T-cell (primary cell): ENCODE measurements around the gene ZFAND3. TPM values are rescaled to one million over a fixed set of nuclear protein-coding genes. Genes with fewer than 3 reads are reported as not detected.

ENCODE experiments used
- ATAC-seq, 4 experiments: fragments of 200-7000 bp in 3 of 4; fragments of 150-1000 bp in 1 of 4; cut with Tn5 transposase; replicated peaks in 1 of 4; 1 replicate in 3 of 4; 2 replicates in 1 of 4; pipeline ENCODE4 v1.10.0; 2021; ENCODE audit warnings: moderate library complexity in 3 of 4, mild to moderate bottlenecking in 2 of 4, moderate number of reproducible peaks in 1 of 4
- CTCF ChIA-PET, 2 donors: fragments of 300-600 bp; sonication (Branson Sonifier 250); formaldehyde crosslinking; loops; one replicate each; lab custom pipeline; 2022; ENCODE audit warnings: antibody characterized with exemption in 2 of 2; lab: Charles Lee
- POLR2A ChIA-PET, 2 donors: fragments of 300-600 bp; sonication (Branson Sonifier 250); formaldehyde crosslinking; loops; one replicate each; lab custom pipeline; 2022; ENCODE audit warnings: antibody characterized with exemption in 2 of 2; lab: Charles Lee
- DNase-seq, 35 experiments: peaks; one replicate each; pipeline versions ENCODE4 v3.0.0 to v3.0.0-alpha.2; 2013 to 2023
- H3K27ac ChIP-seq: one replicate; pipeline ENCODE4 v1.5.1; 2013; ENCODE audit warnings: low read length
- H3K27me3 ChIP-seq, 2 experiments: replicated peaks in 1 of 2; 1 replicate in 1 of 2; 2 replicates in 1 of 2; pipeline versions ENCODE4 v1.6.1 to v1.7.0; 2013; ENCODE audit warnings: low read length in 1 of 2, mixed read lengths in 1 of 2; ENCODE audit not compliant: control insufficient read depth in 2 of 2, insufficient read depth in 2 of 2; ENCODE audit errors: extremely low read depth in 1 of 2
- H3K36me3 ChIP-seq, 2 donors: 1 replicate in 1 of 2; 2 replicates in 1 of 2; pipeline versions ENCODE4 v1.6.1 to v1.7.0; 2013; ENCODE audit warnings: low read length in 1 of 2; ENCODE audit not compliant: control insufficient read depth in 2 of 2, insufficient read depth in 1 of 2; ENCODE audit errors: extremely low read depth in 1 of 2
- H3K4me1 ChIP-seq, 2 experiments: 1 replicate in 1 of 2; 2 replicates in 1 of 2; pipeline versions ENCODE4 v1.6.1 to v1.7.0; 2013; ENCODE audit warnings: low read length in 2 of 2, mixed read lengths in 1 of 2; ENCODE audit not compliant: insufficient read depth in 2 of 2, control insufficient read depth in 1 of 2; ENCODE audit errors: extremely low read depth in 1 of 2
- H3K4me3 ChIP-seq, 2 donors: 1 replicate in 1 of 2; 2 replicates in 1 of 2; pipeline versions ENCODE4 v1.5.1 to v1.7.0; 2013; ENCODE audit warnings: mild to moderate bottlenecking in 2 of 2, low read length in 1 of 2, moderate library complexity in 1 of 2; ENCODE audit not compliant: control insufficient read depth in 1 of 2; ENCODE audit errors: extremely low read depth in 1 of 2
- H3K9me3 ChIP-seq: 2 replicates; pipeline ENCODE4 v1.7.0; 2013
- H3K27ac Mint-ChIP-seq, 2 donors: one replicate each; pipeline ENCODE4 v1.8.0; 2020 to 2021; ENCODE audit warnings: mild to moderate bottlenecking in 2 of 2, mixed read lengths in 2 of 2
- H3K27me3 Mint-ChIP-seq, 2 donors: one replicate each; pipeline ENCODE4 v1.8.0; 2021 to 2022; ENCODE audit warnings: mixed read lengths in 2 of 2
- H3K36me3 Mint-ChIP-seq: one replicate; pipeline ENCODE4 v1.8.0; 2021; ENCODE audit warnings: mixed read lengths
- H3K4me1 Mint-ChIP-seq, 3 donors: one replicate each; pipeline ENCODE4 v1.8.0; 2020 to 2022; ENCODE audit warnings: mixed read lengths in 3 of 3, mild to moderate bottlenecking in 1 of 3
- H3K4me3 Mint-ChIP-seq, 3 donors: one replicate each; pipeline ENCODE4 v1.8.0; 2020 to 2022; ENCODE audit warnings: mild to moderate bottlenecking in 3 of 3, mixed read lengths in 3 of 3, moderate library complexity in 3 of 3
- H3K9me3 Mint-ChIP-seq, 3 donors: one replicate each; pipeline ENCODE4 v1.8.0; 2020 to 2022; ENCODE audit warnings: mixed read lengths in 3 of 3
- WGBS: methylation state at CpG from one replicate; pipeline ENCODE4 v1.1.5; 2013; ENCODE audit warnings: missing lambda C conversion rate; ENCODE audit not compliant: insufficient coverage; 5-methylcytosine and 5-hydroxymethylcytosine counted together
- total RNA-seq, 35 experiments: library from RNA in 6 of 35; stranded (reverse) in 6 of 35; fragments of 120-200 nt in 1 of 35; gene quantifications; one replicate each; pipeline versions ENCODE4 v1.2.1 to v1.2.4 and lab custom pipeline; 2013 to 2026

ZFAND3 gene
- total RNA-seq, 5 donors from 2014 or later (not counting 1 experiment from before 2014, with no cell fraction given) = 35.6 to 59.3 (median 36.4) TPM

- no peak overlapping the region for H3K27ac Mint-ChIP-seq
- Histone ChIP-seq H3K36me3 (no peaks in the 10 kb centered on the region), H3K9me3 (no peaks in the 10 kb centered on the region), H3K27ac (no peak overlapping the region), H3K4me3 (no peak overlapping the region), H3K27me3 (no peaks in the 10 kb centered on the region), H3K4me1 (peaks cover 0 to 6% of the 10 kb centered on the region in 2 experiments)
- H3K36me3 Mint-ChIP-seq = peaks cover 3% of the 10 kb centered on the region
- no peak for DNase-seq
- H3K9me3 Mint-ChIP-seq = no peaks in the 10 kb centered on the region
- WGBS = no CpG with 5 or more reads among the region's 1 CpG
- no peak for ATAC-seq
- CTCF ChIA-PET = no interaction called here
- H3K4me1 Mint-ChIP-seq = peaks cover 70 to 79% (median 71%) of the 10 kb centered on the region in 3 donors
- H3K4me3 Mint-ChIP-seq = no peak overlapping the region
- no peaks in the 10 kb centered on the region for H3K27me3 Mint-ChIP-seq
- POLR2A ChIA-PET = no interaction called here
These were observed 167.5 kb downstream of the ZFAND3 start for GRCh38 chr6:37987018-37987417.

- H3K27me3 ChIP-seq = no peaks in the 10 kb centered on the region
- H3K36me3 Mint-ChIP-seq = peaks cover 3% of the 10 kb centered on the region
- no peaks in the 10 kb centered on the region for H3K9me3 ChIP-seq
- ChIA-PET CTCF (no interaction called here), POLR2A (no interaction called here)
- H3K27ac ChIP-seq = no peak overlapping the region
- H3K27ac Mint-ChIP-seq = no peak overlapping the region
- peaks cover 74 to 81% (median 74%) of the 10 kb centered on the region in 3 donors for H3K4me1 Mint-ChIP-seq
- H3K36me3 ChIP-seq = no peaks in the 10 kb centered on the region
- H3K4me3 ChIP-seq = no peak overlapping the region
- ATAC-seq (no peak), DNase-seq (no peak)
- H3K4me3 Mint-ChIP-seq = no peak overlapping the region
- H3K27me3 Mint-ChIP-seq = no peaks in the 10 kb centered on the region
- no peaks in the 10 kb centered on the region for H3K9me3 Mint-ChIP-seq
- peaks cover 0 to 6% of the 10 kb centered on the region in 2 experiments for H3K4me1 ChIP-seq
- WGBS = no CpG with 5 or more reads among the region's 2 CpGs
These were observed 168.0 kb downstream of the ZFAND3 start for GRCh38 chr6:37987559-37987958.

GRCh38 chr6:37988127-37988526 is 168.6 kb downstream of the ZFAND3 start:
- Mint-ChIP-seq H3K9me3 (no peaks in the 10 kb centered on the region), H3K27me3 (no peaks in the 10 kb centered on the region), H3K4me3 (no peak overlapping the region), H3K4me1 (peaks cover 77 to 83% (median 78%) of the 10 kb centered on the region in 3 donors), H3K36me3 (peaks cover 3% of the 10 kb centered on the region), H3K27ac (no peak overlapping the region)
- Histone ChIP-seq H3K4me3 (no peak overlapping the region), H3K27ac (no peak overlapping the region), H3K4me1 (peaks cover 0 to 6% of the 10 kb centered on the region in 2 experiments), H3K36me3 (no peaks in the 10 kb centered on the region), H3K27me3 (no peaks in the 10 kb centered on the region), H3K9me3 (no peaks in the 10 kb centered on the region)
- ChIA-PET POLR2A (no interaction called here), CTCF (interaction anchor here in 1 of 2 donors (0.6 kb wide), 1 partner anchor 38 kb away, joined by 3 read pairs; no protein-coding TSS in a partner anchor)
- DNase-seq (no peak), ATAC-seq (no peak)
- no CpG with 5 or more reads among the region's 2 CpGs for WGBS

GRCh38 chr6:37988696-37989095 is 169.2 kb downstream of the ZFAND3 start:
- no peaks in the 10 kb centered on the region for H3K27me3 ChIP-seq
- Mint-ChIP-seq H3K9me3 (no peaks in the 10 kb centered on the region), H3K4me3 (no peak overlapping the region), H3K27me3 (no peaks in the 10 kb centered on the region), H3K4me1 (peaks cover 74 to 82% (median 75%) of the 10 kb centered on the region in 3 donors), H3K27ac (no peak overlapping the region), H3K36me3 (peaks cover under 1% of the 10 kb centered on the region)
- DNase-seq = no peak
- H3K27ac ChIP-seq = no peak overlapping the region
- H3K4me3 ChIP-seq = no peak overlapping the region
- no peaks in the 10 kb centered on the region for H3K9me3 ChIP-seq
- no peak for ATAC-seq
- no peaks in the 10 kb centered on the region for H3K36me3 ChIP-seq
- WGBS = no CpG with 5 or more reads among the region's 3 CpGs
- POLR2A ChIA-PET = no interaction called here
- H3K4me1 ChIP-seq = peaks cover 0 to 6% of the 10 kb centered on the region in 2 experiments
- CTCF ChIA-PET = no interaction called here

- Mint-ChIP-seq H3K4me3 (no peak overlapping the region), H3K4me1 (peaks cover 68 to 76% (median 70%) of the 10 kb centered on the region in 3 donors), H3K27me3 (no peaks in the 10 kb centered on the region)
These were observed 171.4 kb downstream of the ZFAND3 start for GRCh38 chr6:37990762-37991525.

GRCh38 chr6:37992749-37993148 is 173.2 kb downstream of the ZFAND3 start:
- ATAC-seq (no peak), DNase-seq (no peak)
- WGBS = no CpG with 5 or more reads among the region's 2 CpGs
- Mint-ChIP-seq H3K9me3 (peaks cover 2 to 3% (median 3%) of the 10 kb centered on the region in 3 donors), H3K4me3 (no peak overlapping the region), H3K4me1 (peaks cover 58 to 63% (median 62%) of the 10 kb centered on the region in 3 donors), H3K27ac (no peak overlapping the region), H3K27me3 (no peaks in the 10 kb centered on the region), H3K36me3 (peaks cover 2% of the 10 kb centered on the region)
- CTCF ChIA-PET = interaction anchor here (0.5 to 0.6 kb wide), 2 partner anchors 15 to 288 kb away, joined by 4 read pairs; no protein-coding TSS in a partner anchor
- Histone ChIP-seq H3K9me3 (no peaks in the 10 kb centered on the region), H3K27ac (no peak overlapping the region), H3K4me3 (no peak overlapping the region), H3K4me1 (no peaks in the 10 kb centered on the region), H3K36me3 (no peaks in the 10 kb centered on the region), H3K27me3 (no peaks in the 10 kb centered on the region)
- POLR2A ChIA-PET = interaction anchor here in 1 of 2 donors (1.1 kb wide), 1 partner anchor 15 kb away, joined by 12 read pairs; no protein-coding TSS in a partner anchor

More at GRCh38 chr6:37990762-37991525, 171.4 kb downstream of the ZFAND3 start:
- Histone ChIP-seq H3K36me3 (no peaks in the 10 kb centered on the region), H3K27ac (no peak overlapping the region), H3K4me1 (peaks cover 0 to 3% of the 10 kb centered on the region in 2 experiments), H3K27me3 (no peaks in the 10 kb centered on the region), H3K9me3 (no peaks in the 10 kb centered on the region), H3K4me3 (no peak overlapping the region)
- POLR2A ChIA-PET = no interaction called here
- Mint-ChIP-seq H3K36me3 (no peaks in the 10 kb centered on the region), H3K9me3 (no peaks in the 10 kb centered on the region), H3K27ac (no peak overlapping the region)
- WGBS = 100% methylated on average over 3 of the region's 6 CpGs
- DNase-seq (no peak), ATAC-seq (no peak)
- CTCF ChIA-PET = no interaction called here
